ENCODE results near the gene LUC7L2. TPM values are rescaled to one million over a fixed set of nuclear protein-coding genes. Genes with fewer than 3 reads are reported as not detected.

Gene LUC7L2
- total and polyA plus RNA-seq, 2 of the 8 experiments (the other 6 are each of a cell fraction or from before 2014, with no cell fraction given), result 22.9 to 67.8 TPM

DNA sequence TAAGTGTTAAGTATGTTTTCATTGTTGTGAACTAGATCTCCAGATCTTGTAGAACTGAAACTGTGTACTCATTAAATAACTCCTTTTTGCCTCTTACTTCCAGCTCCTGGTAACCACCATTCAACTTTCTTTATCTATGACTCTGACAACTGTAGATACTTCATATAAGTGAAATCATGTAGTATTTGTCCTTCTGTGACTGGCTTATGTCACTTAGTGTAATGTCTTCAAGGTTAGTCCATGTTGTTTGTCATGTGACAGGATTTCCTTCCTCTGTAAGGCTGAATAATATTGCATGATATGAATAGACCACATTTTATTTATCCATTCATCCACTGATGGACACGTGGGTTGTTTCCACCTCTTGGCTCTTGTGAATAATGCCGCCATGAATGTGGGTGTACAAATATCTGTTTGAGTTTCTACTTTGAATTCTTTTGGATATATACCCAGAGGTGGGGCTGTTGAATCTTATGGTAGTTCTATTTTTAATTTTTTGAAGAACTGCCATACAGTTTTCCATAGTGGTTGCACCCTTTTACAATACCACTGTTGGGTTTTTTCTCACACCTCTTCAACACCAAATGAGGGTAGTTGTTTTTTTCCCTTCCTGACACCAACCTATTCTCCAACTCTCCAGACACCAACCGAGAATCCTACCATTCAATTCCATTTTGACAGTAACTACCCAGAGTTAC, 29.2 kb upstream of the LUC7L2 start:
- H2BK20ac ChIP-seq (ENCODE audit: low read length), result no peak overlapping the region
- no peak overlapping the region for H4K8ac ChIP-seq (ENCODE audit: extremely low read depth, insufficient read depth, low read length)
- CTCF ChIA-PET (ENCODE audit: partially characterized antibody), result interaction anchor here (0.7 to 5.5 kb wide), 4 partner anchors 8 to 170 kb away, joined by 3 to 25 read pairs (median 3); no protein-coding TSS in a partner anchor
- H3K27ac ChIP-seq (ENCODE audit: low read depth, low read length), result no peak overlapping the region
- H3K23ac ChIP-seq (ENCODE audit: insufficient read length), result no peak overlapping the region
- H3K79me2 ChIP-seq (ENCODE audit: control insufficient read depth in 1 of 2, insufficient read depth in 2 of 2, low read length in 2 of 2), result no peaks in the 10 kb centered on the region
- no peak for DNase-seq (ENCODE audit: low read depth in 1 of 2, low spot score in 2 of 2)
- no peak overlapping the region for H3K56ac ChIP-seq (replicated peaks; ENCODE audit: insufficient read length, low read depth, low read length)
- WGBS, 2 experiments (ENCODE audit: extremely low coverage in 1 of 2, insufficient coverage in 1 of 2, insufficient read length in 1 of 2, insufficient replicate concordance in 2 of 2, low coverage in 1 of 2, low lambda C conversion rate in 2 of 2, missing lambda C conversion rate in 1 of 2), result 93% methylated on average over 3 of the region's 3 CpGs; no CpG with 5 or more reads in 1 of the 2 experiments
- no peak overlapping the region for H2BK5ac ChIP-seq (ENCODE audit: low read depth, low read length)
- no peak overlapping the region for H3K4me2 ChIP-seq (ENCODE audit: insufficient read depth in 1 of 2, low read depth in 2 of 2, low read length in 2 of 2)
- H4K20me1 ChIP-seq (replicated peaks in 1 of 2; ENCODE audit: control insufficient read depth in 1 of 2, insufficient read depth in 2 of 2, low read length in 2 of 2), result no peaks in the 10 kb centered on the region
- H3K23me2 ChIP-seq (ENCODE audit: low read depth, low read length), result no peaks in the 10 kb centered on the region
- no peak overlapping the region for H2BK120ac ChIP-seq (replicated peaks; ENCODE audit: low read depth, low read length)
- H2AK5ac ChIP-seq (ENCODE audit: low read depth, low read length), result no peak overlapping the region
- H3K18ac ChIP-seq (ENCODE audit: extremely low read depth, low read length), result no peak overlapping the region
- no peak for FAIRE-seq
- H3K4ac ChIP-seq (replicated peaks; ENCODE audit: insufficient read length, low read depth, low read length), result no peak overlapping the region
- no peak overlapping the region for H4K5ac ChIP-seq (ENCODE audit: insufficient read length, low read depth, low read length)
- H3K4me3 ChIP-seq (ENCODE audit: extremely low read depth in 1 of 4, insufficient read depth in 2 of 4, low read depth in 3 of 4, low read length in 4 of 4), result no peak overlapping the region
- H3K36me3 ChIP-seq (ENCODE audit: control insufficient read depth in 2 of 4, insufficient read depth in 4 of 4, low read length in 3 of 4), result no peaks in the 10 kb centered on the region
- H3K9ac ChIP-seq (replicated peaks in 1 of 4; ENCODE audit: extremely low read depth in 1 of 4, low read depth in 3 of 4, low read length in 3 of 4), result no peak overlapping the region
- no peaks in the 10 kb centered on the region for H3K79me1 ChIP-seq (ENCODE audit: low read depth, low read length)
- no peak overlapping the region for H3K14ac ChIP-seq (ENCODE audit: insufficient read length)
- H4K91ac ChIP-seq (replicated peaks; ENCODE audit: insufficient read length, low read length), result no peak overlapping the region
- H3K27me3 ChIP-seq (replicated peaks in 1 of 4; ENCODE audit: control insufficient read depth in 3 of 4, extremely low read depth in 1 of 4, insufficient read depth in 3 of 4, low read length in 3 of 4), result no peaks in the 10 kb centered on the region
- H3K9me3 ChIP-seq (ENCODE audit: insufficient read depth in 2 of 2, low read depth in 1 of 2, low read length in 1 of 2), result no peaks in the 10 kb centered on the region
- POLR2A ChIA-PET (ENCODE audit: partially characterized antibody), result no interaction called here
- no peak overlapping the region for H2BK12ac ChIP-seq (ENCODE audit: low read depth, low read length)
- H2AFZ ChIP-seq (ENCODE audit: low read length), result no peak overlapping the region
- H3K4me1 ChIP-seq (replicated peaks in 1 of 4; ENCODE audit: control insufficient read depth in 3 of 4, insufficient read depth in 4 of 4, low read length in 3 of 4), result no peaks in the 10 kb centered on the region
- no peak overlapping the region for H2BK15ac ChIP-seq (ENCODE audit: low read length)
- TF ChIP-seq CHD2 (IDR thresholded peaks at IDR 0.05; ENCODE audit: low read length), result no peak
- no peak for TF ChIP-seq HDAC6 (IDR thresholded peaks at IDR 0.05; ENCODE audit: low read depth, low read length)
- no peak for TF ChIP-seq CBX5 (IDR thresholded peaks at IDR 0.05; ENCODE audit: low read depth, low read length)
- no peak for TF ChIP-seq KDM1A (IDR thresholded peaks at IDR 0.05; ENCODE audit: borderline replicate concordance, low read length)
- TF ChIP-seq POLR2AphosphoS5 (IDR thresholded peaks at IDR 0.05; ENCODE audit: low read depth, low read length), result no peak
- no peak for TF ChIP-seq GTF2F1 (IDR thresholded peaks at IDR 0.05; ENCODE audit: borderline replicate concordance, low read depth, low read length)
- no peak for TF ChIP-seq SP4 (IDR thresholded peaks at IDR 0.05; ENCODE audit: low read length)
- TF ChIP-seq TAF7 (optimal IDR thresholded peaks at IDR 0.05; ENCODE audit: borderline replicate concordance, low read depth, low read length), result no peak
- TF ChIP-seq RNF2 (IDR thresholded peaks at IDR 0.05; ENCODE audit: borderline replicate concordance, low read depth, low read length, missing control alignments, poor library complexity, severe bottlenecking), result no peak
- TF ChIP-seq, protein P1, sequence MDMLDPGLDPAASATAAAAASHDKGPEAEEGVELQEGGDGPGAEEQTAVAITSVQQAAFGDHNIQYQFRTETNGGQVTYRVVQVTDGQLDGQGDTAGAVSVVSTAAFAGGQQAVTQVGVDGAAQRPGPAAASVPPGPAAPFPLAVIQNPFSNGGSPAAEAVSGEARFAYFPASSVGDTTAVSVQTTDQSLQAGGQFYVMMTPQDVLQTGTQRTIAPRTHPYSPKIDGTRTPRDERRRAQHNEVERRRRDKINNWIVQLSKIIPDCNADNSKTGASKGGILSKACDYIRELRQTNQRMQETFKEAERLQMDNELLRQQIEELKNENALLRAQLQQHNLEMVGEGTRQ (IDR thresholded peaks at IDR 0.05; ENCODE audit: low read length), result no peak
- no peak for TF ChIP-seq CREB1 (IDR thresholded peaks at IDR 0.05)
- no peak for TF ChIP-seq HDAC2 (IDR thresholded peaks at IDR 0.05; ENCODE audit: borderline replicate concordance in 1 of 2, low read depth in 2 of 2, low read length in 2 of 2)

Data from H1 (cell line).